ES-I3 (cell line): ENCODE data around the gene PDSS1.
"Not testable (repeated sequence)": the region's sequence is repeated elsewhere in the genome, so short reads cannot be mapped to it uniquely, and the experiment has no call there.

ENCODE experiments used
- H3K36me3 ChIP-seq: 2 replicates; pipeline ENCODE4 v1.6.1; 2013; ENCODE audit warnings: mild to moderate bottlenecking, low read length, control low read depth, moderate library complexity; ENCODE audit not compliant: insufficient read depth
- H3K4me1 ChIP-seq: 2 replicates; pipeline ENCODE4 v1.6.1; 2013; ENCODE audit warnings: mild to moderate bottlenecking, control low read depth, low read length; ENCODE audit not compliant: insufficient read depth
- H3K9ac ChIP-seq: 2 replicates; pipeline ENCODE4 v1.6.1; 2013; ENCODE audit warnings: low read depth, mild to moderate bottlenecking, low read length, moderate library complexity
- H3K9me3 ChIP-seq: 2 replicates; pipeline ENCODE4 v1.6.1; 2013; ENCODE audit warnings: mild to moderate bottlenecking, low read length, moderate library complexity; ENCODE audit not compliant: control insufficient read depth, insufficient read depth

PDSS1 gene

GRCh38 chr10:26780793-26781601 is 83.5 kb downstream of the PDSS1 start:
- Histone ChIP-seq H3K36me3 (no peaks in the 10 kb centered on the region), H3K9me3 (no peaks in the 10 kb centered on the region), H3K4me1 (peaks cover 26% of the 10 kb centered on the region), H3K9ac (no peak overlapping the region; the same call in 1 of the 2 replicates)

- Histone ChIP-seq H3K9ac (no peak overlapping the region; the same call in 1 of the 2 replicates), H3K36me3 (no peaks in the 10 kb centered on the region)
Measured at GRCh38 chr10:26781797-26782196, 84.3 kb downstream of the PDSS1 start.

DNA sequence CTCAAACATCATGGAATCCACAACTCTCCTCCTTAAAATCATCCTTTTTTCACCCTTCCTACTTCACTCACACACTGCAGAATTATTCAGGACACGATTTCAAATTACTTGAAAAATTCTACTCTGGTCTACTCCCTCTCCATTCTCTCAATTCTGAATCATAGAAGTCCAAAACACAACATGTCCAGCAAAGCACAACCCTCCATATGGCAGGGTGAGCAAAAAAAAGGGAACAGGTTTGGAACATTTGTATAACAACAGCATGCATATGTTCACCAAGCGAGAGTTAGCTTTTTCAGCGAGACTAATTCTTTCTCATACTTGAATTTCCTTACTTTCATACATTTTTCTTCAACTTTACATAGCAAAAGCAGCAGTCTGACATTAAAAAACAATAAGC is 89.9 kb downstream of the PDSS1 start:
- Histone ChIP-seq H3K4me1 (0 out of 2 replicates have a peak, but pooled peaks cover 4% of the 10 kb centered on the region), H3K36me3 (no peaks in the 10 kb centered on the region), H3K9ac (no peak overlapping the region), H3K9me3 (no peaks in the 10 kb centered on the region)

More at GRCh38 chr10:26781797-26782196, 84.3 kb downstream of the PDSS1 start:
- H3K9me3 ChIP-seq = no peaks in the 10 kb centered on the region
- peaks cover 23% of the 10 kb centered on the region for H3K4me1 ChIP-seq

- H3K4me1 ChIP-seq, H3K36me3 ChIP-seq, H3K9me3 ChIP-seq, H3K9ac ChIP-seq: not testable (repeated sequence)
Measured at GRCh38 chr10:26789779-26790178, 92.3 kb downstream of the PDSS1 start.

DNA sequence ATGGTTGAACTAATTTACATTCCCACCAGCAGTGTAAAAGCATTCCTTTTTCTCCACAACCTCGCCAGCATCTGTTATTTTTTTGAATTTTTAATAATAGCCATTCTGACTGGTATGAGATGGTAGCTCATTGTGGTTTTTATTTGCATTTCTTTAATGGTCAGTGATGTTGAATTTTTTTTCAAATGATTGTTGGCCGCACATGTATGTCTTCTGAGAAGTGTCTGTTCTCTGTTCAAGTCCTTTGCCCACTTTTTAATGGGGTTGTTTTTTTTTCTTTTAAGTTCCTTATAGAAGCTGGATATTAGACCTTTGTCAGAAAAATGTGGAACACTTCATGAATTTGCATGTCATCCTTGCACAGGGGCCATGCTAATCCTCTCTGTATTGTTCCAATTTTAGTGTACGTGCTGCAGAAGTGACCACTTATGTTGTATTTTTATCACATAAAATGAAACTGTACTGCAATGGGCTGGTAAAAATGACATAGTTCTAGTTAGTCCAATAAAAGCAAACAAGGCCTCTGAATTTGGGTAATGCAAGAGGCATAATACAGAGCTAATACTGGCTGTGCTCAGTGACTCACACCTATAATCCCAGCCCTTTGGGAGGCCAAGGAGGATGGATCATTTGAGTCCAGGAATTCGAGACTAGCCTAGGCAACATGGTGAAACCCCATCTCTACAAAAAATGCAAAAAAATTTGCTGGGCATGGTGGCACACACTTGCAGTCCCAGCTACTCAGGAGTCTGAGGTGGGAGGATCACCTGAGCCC is 92.9 kb downstream of the PDSS1 start:
- Histone ChIP-seq H3K4me1 (no peaks in the 10 kb centered on the region), H3K9me3 (no peaks in the 10 kb centered on the region), H3K9ac (no peak overlapping the region), H3K36me3 (no peaks in the 10 kb centered on the region)

DNA sequence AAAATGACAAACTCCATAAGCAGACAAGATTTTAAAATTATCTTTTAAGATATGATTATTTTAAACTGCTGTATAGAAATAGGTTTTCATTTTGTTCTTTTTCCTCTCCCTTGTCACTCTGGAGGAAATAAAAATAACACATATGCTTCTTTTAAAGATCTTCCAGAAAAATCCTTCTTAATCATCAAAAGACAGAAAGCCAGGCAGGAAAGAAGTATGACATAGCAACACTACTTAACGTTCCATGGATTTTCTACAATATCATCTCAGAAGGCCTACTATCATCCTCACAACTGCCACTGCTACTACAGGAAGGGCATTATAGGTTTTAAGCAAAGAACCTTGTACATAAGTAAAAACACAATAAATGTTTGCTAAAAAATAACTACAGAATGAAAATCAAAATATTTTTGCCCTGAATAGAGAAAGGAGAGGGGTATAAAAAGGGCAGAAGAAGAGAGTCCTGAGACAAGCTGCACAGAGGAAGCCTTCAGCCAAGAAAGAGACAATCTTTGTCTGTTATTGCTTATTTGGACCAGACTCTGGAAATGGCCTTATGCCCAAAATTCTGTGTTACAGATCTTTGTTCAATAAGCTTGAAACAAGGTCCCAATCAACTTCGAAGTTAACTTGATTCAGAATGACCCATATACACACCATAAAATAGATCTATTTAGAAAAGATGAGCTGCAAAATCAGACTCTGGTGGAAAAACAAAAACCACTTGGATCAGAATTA is 95.4 kb downstream of the PDSS1 start:
- Histone ChIP-seq H3K9ac (no peak overlapping the region), H3K36me3 (0 out of 2 replicates have a peak, but pooled peaks cover under 1% of the 10 kb centered on the region), H3K9me3 (no peaks in the 10 kb centered on the region; the same call in none of the 2 replicates), H3K4me1 (no peaks in the 10 kb centered on the region)
